Activated CD4-positive, alpha-beta T cell treated with anti-CD3 and anti-CD28 coated beads, Interleukin-2, Interleukin-4, amounts not matched to agents 100 ng/mL and 50 ng/mL, durations not matched to agents 16 hours and 8 hours (primary cell): Measurements from ENCODE around the gene TP53AIP1.

Source experiments
- DNase-seq: peaks from one replicate; pipeline ENCODE4 v3.0.0-alpha.2; 2020; ENCODE audit warnings: low spot score

The TP53AIP1 gene

DNA sequence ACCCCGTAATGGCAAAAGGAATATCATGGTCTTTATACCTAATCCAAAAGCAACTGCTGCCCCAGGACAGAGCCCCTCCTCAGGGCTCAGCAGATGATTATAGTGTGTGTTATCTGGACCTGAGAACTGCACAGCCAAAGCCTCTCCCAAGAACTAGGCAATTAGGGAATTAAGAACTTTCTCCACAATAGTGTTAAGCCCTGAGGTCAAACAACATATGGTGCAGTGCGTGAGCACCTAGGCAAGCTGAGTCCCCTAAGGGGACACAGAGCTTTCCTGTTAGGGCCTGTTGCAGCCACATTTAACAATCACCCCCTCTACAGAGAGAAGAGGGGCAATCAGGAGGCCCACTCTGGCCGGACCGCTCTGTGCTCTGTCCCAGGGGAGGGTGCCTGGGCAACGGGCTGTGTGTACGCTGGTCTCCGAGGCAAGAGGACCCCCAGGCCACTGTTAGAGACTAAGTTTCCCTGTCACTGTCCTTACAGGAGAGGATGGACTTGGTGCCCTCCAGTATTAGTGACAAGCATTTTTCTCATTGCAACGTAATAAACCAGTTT, 52.9 kb downstream of the TP53AIP1 start:
- DNase-seq = no peak

DNA sequence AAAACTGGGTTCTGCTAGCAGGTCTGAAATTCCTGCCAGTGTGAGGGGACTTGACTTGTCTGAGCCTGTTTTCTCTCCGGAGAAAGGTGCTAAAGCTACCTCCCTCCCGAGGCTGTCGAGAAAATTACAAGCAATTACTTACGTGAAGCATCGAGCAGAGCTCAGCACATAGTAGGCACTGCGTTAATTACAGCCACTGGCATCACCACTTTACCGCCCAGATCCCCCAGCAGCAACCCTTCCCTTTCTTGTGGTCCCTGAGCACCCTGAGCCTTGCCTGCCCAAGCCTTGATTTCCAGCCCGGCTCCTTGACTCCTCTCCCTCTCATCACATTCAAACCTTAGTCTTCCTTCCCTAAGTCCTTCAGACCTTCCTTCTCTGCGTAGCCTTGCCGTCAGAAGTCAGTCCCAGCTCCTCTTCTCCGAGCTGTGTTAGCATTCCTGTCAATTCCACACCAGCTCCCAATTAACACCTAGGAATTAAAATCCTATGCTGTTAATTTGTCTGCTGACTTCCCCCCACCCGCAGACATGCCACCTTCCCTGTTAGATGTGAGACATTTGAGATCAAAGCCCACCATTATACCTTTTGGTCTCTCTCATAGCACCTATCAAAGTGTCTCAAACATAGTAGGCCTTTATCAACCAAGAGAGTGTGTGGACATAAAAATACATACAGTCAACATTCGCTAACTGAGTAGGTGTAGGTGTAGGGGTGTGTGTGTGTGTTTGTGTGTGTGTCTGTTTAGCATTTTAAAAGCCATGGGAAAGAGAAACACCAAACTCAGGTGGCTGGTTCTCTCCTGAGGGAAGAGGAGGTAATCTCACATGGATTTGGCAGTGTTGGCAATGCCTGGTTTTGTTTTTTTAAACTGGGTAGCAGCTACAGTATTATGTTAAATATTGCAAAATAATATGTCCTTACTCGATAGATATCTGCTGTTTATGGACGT, 54.4 kb downstream of the TP53AIP1 start:
- no peak for DNase-seq

- DNase-seq = no peak
Observed at GRCh38 chr11:128886406-128887124, 56.1 kb downstream of the TP53AIP1 start.
